ENCODE data around the gene IGSF23.

The IGSF23 gene, protein sequence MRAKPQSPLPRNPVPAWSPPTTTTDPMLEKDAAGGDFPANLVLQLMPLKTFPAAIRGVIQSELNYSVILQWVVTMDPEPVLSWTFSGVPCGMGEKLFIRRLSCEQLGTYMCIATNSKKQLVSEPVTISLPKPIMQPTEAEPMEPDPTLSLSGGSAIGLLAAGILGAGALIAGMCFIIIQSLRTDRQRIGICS

DNA sequence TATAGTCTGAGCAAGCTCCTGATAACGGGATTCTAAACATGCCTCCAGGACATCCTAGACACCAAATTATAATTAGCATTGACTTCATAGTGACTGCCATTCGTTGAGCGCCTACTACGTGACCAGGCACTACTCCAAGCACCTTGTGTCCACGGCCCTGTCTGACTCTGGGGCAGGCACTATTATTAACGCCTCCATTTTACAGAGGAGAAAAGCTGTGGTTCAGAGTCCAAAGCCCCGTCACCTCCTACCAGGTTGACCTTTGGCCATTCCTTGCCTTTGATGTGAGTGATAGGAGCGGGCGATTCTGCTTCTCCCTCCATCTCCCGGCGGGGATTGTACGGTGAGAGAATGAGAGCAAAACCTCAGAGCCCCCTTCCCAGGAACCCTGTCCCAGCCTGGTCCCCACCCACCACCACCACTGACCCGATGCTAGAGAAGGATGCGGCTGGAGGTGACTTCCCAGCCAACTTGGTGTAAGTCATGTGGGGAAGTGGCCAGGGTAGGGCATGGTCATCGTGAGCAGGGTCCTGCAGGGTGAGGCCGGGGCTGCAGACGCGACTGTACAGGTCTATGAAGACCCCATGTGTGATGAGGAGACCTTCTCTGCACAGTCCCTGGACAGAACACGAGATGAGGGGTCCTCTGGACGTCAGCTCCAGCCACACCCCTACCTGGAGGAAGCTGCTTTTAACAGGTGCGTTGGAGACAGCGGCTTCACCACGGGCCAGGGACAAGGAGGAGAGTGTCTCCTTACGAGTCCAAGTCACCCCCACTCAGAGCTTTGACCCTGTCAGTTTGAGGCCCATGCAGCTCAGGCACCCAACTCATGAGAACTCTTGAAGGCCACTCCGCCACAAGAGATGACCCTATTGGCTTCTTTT lies at the start of gene IGSF23:
Gene IGSF23, plus strand, starts transcription at position 269 of the 884 bp plus-strand sequence. Its CDS starts 83 bp downstream, at position 352.
- no peak for DNase-seq (ENCODE audit: low read depth)

DNA sequence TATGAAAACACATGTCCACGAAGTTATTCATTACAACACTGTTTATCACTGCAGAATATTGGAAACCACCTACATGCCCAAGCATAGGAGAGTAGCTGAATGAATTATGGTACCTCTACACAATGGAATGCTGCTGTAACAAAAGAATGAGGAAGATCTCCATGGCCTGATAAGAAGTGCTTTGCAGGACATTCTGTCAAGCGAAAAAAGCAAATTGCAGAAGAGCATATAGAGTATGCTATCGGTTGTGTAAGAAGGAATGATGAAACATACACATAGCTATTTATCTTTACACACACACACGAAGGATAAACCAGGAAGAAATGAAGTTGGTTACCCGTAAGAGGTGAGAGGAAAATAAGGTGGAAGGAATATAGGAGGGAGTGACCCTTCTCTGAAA lies 46.4 kb upstream of the IGSF23 start:
- DNase-seq (ENCODE audit: low read depth): no peak

DNA sequence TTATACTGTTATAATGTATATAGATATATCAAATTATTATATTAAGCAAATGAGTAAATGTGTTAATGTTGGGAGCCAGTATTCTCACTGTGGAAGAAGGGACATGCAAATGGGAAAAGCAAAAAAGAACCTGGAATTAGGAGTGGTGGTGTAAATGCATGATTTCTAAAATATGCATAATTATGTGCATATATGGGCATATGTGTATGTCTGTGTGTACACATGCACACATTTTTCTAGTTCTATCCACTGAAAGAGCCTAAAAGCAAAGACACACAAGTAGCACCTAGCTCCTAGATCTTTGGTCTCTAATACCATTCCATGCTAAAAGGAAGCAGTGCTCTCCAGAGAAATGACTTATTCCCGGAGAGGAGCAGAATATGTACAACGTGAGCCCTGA lies 45.6 kb upstream of the IGSF23 start:
- DNase-seq (ENCODE audit: low read depth): no peak

DNA sequence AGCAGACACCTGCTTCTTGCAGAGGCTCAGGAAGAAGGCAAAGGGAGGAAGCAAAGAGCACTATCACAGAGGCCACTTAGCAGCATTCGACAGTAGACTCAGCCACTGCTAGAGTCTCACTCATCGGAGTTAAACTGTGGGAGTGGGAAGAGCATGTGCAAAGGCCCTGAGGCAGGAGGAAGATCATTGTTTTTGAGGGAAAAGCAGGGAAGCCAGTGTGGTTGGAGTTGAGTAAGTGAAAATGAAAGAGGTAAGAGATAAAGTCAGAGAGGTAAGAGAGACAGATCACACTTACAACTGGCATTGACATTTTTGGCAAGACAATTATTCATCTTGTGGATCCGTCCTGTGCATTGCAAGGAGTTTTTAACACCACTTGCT lies 42.8 kb upstream of the IGSF23 start:
- no peak for DNase-seq (ENCODE audit: low read depth)

DNA sequence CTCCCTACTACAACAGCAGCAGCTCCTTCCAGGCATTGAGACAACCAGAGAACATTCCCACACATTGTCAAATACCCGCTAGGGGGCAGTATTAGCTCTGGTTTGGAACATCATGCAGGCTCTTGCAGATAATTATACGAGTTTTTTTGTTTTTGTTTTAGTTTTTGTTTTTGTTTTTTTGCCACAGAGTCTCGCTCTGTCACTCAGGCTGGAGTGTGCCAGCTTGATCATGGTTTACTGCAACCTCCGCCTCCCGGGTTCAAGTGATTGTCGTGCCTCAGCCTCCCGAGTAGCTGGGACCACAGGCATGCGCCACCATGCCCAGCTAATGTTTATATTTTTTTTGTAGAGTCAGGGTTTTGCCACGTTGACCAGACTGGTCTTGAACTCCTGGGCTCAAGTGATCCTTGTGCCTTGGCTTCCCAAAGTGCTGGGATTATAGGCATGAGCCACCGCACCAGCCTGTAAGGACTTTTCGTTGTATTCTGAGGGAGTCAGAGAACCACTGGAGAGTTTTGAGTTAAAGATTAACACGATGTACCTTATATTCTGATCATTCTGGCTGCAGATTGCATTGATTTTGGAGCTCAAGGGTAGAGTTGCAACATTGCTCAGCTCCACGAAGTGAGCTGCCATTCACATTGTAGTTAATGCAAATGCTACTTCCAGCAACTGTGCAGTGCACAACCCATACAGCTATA lies 42.2 kb upstream of the IGSF23 start:
- DNase-seq (ENCODE audit: low read depth): peak; percentile 22

DNA sequence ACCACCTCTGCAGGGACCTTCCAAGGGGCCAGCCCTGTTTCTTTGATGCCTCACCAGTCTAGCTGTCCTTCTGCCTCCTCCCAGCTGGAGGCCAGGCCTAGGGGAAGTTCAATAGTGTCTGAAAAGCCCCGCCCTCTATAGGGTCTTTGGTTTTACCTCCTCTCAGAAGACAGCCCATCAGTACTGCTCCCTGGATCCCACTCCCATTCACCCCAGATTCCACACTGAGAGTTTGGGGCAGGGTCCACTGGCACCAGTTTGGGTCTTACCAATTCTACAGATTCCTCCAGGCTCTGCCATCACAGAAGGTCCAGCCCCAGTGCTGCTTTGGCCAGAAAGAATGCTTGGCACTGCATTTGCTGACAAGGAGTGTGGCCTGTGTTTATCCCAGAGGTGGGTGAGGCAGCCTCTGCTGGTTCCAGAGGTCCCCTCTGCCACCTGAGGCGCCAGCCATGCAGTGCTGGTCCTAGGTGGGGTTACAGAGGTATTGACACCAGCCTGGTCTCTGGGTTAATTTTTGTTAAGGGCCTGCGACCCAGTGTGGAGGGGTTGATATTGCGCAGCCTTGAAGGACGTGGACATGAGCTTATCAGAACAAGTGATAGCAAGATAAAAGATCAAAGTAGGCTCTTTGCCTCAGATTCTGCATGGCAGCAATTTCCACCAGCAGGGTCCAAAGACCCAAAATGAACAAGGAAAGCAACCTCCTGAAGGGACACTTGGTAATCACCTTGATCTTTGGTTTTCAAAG lies 41.4 kb upstream of the IGSF23 start:
- DNase-seq (ENCODE audit: low read depth): no peak

DNA sequence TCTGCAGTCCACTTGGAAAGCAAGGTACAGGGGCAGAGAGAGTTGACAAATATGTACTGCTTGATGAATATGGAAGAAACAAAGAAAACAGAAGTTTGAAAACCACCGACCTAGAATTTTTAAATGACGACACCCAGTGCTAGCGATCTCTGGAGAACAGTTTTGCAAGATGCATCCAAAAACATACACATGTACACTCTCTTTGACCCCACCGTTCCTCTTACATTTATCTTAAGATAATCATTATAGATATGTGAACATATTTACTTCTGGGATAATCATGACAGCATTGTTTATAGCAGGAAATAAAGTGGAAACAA lies 40.8 kb upstream of the IGSF23 start:
- no peak for DNase-seq (ENCODE audit: low read depth)

DNA sequence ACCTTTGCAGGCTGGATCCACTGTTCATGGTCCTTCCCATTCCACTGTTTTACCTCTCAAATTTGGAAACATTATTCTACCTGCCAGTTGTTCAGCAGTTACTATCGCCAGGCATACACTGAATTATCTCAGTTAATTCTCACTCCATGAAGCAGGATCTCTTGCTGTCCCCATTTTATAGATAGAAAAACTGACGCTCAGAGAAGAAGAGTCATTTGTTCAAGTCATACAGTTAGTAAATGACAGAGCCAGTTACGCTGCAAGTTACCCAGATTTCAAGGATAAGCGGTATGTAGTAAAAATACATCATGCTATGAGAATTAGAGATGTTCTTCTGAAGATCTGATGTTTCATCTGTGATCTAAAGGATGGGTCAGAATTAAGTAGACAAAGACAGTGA lies 40.2 kb upstream of the IGSF23 start:
- DNase-seq (ENCODE audit: low read depth): no peak

DNA sequence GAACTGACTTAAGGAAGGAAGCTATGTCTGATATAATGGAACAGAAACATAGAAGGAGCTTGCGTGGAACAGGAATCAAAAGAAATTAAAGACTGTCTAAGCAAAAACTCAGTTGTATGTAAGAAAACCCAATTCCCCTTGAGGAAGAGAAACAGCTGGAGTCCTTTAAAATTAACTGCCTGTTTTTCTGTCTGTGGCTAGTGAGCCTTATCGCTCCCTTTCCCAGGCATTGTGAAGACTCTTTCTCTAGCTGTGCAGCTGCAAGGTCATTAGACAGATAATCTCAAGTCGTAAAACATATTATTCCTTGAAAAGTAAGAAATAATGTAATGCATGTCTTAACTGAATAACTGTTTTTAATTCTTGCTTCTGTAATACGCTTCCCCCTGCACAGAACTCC lies 39.7 kb upstream of the IGSF23 start:
- no peak for DNase-seq (ENCODE audit: low read depth)

DNA sequence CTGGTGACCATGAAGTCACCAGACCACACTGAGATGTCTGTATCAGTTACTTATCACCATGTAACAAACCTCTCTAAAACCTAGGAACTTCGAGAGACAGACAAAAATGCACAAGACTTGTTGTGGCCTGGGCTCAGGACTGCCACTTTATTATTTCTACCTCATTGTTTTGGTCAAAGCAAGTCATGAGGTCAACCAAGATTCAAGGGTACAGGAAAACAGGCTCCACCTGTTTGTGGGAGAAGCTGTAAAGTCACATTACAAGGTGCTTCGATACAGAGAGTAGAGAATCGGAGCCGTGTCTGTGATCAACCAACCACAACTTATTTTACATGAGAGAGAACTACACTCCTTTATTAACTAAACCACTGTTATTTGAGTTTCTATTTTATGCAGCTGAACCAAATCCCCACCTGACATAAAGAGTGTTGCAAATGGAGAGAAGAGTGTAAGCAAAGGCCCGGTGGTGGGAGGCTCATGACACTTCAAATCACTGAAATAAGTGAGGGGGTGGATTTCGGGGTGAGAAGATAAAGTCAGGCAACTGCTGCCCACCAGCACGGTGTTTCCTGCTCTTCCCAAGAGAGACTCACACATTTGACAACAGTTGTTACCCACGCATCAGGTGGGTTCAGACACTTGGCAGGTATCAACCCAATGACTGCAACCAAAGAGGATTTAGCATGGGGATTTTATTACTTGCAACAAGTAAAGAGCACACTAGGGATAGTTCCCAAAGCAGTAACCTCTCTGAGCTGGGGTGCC lies 39.0 kb upstream of the IGSF23 start:
- DNase-seq (ENCODE audit: low read depth): no peak

DNA sequence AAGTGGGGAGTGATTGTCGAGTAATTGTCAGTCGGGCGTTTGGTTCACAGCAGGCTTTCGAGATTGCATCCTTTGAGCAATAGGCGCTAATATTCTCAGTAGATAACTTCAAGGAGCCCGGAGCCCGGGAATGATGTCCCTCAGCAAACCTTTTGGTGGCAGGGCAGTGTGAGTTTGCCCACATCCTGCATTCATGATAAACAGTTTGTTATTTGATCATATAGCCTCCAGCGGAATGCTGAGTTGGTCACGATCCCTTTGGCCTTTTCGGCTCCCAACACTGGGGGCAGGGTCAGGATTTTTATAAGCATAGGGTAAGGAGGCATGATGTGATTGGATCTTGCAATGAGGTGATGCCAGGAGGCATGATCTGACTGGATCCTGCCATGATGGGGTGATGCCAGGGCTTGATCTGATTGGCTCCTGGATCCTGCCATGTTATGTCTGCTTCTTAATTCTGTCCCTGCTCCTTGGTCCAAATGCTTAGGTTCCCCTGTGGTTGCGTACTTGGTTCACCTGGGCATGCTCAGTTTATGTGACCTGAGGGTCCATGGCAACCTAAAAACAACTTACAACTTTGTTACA lies 38.2 kb upstream of the IGSF23 start:
- DNase-seq (ENCODE audit: low read depth): no peak

DNA sequence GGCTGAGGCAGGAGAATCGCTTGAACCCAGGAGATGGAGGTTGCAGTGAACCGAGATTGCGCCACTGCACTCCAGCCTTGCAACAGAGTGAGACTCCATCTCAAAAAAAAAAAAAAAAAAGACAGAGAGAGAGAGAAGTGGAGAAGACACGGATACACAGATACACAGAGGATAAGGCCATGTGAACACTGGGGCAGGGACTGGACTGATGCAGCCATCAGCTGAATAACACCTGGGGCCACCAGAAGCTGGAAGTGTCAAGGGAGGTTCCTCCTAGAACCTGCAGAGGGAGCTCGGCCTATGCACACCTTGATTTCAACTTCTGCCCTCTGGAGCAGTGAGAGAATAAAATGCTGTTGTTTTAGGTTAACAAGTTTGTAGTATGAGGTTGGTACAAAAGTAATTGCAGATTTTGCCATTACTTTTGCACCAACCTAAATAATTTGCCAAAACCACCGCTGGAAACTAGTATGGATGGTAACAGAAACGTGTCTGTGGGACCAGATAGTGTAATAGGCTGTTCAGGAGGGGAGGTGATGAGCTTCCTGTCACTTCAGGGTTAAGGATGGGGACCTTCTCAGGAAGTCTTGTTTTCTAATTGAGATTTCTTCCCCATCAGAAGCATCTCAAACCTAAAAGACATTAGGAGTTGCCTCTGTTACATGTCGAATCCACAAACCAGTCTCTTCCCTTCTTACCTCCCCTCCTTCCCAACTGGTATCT lies 36.4 kb upstream of the IGSF23 start:
- DNase-seq (ENCODE audit: low read depth): no peak

DNA sequence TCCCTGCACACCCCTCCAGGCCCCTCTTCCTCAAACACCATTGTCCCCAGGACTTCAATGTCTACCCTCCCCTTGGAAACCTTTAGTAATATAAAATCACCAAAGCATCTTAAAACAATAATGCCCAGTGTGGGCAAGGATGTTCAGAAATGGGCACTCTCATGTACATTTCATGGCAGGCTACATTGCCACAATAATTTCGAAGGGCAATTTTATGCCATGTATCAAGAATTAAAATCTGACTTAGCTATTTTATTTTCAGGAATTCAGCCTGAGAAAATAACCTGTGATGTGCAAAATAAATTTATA lies 35.8 kb upstream of the IGSF23 start:
- no peak for DNase-seq (ENCODE audit: low read depth)

DNA sequence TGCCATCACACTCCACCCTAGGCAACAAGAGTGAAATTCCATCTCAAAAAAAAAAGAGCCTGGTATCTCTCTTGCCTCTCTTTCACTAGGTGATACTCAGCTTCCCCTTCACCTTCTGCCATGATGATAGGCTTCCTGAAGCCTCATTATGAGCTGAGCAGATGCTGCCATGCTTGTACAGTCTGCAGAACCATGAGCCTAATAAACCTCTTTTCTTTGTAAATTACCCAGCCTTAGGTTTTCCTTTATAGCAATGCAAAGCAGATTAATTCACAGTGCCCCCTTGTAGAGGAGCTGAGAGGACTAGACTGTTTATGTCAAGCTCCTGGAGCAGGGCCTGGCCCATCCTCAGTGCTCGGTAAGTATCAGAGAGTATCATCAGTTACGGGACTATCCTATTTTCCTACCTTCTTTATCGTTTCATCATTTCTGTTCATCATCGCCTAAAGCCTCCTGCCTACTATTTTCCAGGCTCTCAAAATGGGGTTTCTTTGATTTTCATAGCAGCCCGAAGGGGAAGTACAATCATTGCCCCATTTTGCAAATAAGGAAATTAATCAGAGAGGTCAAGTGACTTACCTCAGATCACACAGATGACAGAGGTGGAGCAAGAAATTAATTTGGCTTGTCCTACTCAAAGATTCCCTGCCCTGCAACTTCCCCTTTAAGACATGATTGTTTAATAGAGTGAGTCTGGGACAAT lies 33.5 kb upstream of the IGSF23 start:
- DNase-seq (ENCODE audit: low read depth): no peak

DNA sequence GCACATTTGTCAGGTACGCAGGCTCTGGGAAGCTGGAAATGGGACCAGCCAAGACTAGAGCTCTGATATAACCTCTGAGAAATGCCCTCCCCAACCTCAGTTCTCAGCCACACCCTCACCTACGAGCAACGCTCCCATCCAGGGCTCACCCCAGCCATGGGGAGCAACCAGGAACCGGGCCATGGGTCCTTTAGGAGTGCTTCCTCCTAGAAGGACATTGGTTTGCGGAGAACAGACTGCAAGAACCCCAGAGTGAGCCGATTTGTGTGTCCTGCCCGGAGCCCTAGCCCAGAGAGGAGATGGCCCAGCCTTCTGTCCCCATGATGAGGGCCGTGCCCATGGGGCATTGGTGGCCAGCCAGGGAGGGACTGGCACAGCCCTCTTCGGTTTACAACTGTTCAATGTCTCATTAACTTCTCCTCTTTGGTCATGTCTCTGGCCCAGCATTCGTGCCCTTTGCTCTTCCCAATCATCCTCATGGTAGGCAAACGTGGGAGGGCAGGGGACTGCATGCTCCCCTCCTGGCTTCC lies 32.9 kb upstream of the IGSF23 start:
- no peak for DNase-seq (ENCODE audit: low read depth)

DNA sequence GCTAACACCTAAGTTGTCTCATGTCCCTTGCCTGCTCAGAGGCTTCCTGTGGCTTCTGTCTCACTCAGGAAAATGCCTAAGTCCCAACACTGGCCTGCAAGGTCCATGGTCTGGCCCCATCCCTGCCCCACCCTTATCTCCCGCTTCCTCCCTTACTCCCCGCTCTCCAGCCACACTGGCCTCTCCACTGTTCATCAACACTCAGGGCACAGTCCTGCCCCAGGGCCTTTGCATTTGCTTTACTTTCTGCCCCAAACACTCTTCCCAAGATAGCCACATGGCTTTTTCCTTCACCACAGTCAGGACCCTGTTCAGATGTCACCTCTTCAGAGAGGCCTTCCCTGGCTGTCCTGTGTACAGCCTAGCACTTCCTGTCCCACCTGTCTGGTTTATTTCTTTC lies 32.1 kb upstream of the IGSF23 start:
- DNase-seq (ENCODE audit: low read depth): no peak

DNA sequence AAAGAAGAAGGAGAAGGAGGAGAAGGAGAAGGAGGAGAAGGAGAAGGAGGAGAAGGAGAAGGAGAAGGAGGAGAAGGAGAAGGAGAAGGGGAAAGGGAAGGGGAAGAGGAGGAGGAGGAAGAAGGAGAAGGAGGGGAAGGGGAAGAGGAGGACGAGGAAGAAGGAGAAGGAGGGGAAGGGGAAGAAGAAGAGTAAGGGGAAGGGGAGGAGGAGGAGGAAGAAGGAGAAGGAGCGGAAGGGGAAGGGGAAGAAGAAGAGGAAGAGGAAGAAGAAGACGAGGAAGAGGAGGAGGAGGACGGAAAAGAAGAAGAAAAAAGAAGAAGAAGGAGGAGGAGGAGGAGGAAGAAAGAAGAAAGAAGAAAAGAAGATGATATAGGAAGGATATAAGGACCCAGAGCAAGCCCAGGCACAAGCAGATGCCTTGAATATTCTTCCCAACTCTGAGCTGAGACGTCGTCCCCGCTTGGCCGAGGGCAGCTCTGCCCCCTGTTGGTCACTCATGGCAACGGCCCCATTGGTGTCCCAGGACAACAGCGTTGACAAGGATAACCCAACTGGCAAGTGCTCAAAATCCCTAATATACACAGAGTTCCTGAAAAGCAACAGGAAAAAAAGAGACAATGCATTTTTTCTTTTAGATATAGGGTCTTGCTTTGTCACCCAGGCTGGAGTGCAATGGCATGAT lies 30.6 kb upstream of the IGSF23 start:
- DNase-seq (ENCODE audit: low read depth): no peak

DNA sequence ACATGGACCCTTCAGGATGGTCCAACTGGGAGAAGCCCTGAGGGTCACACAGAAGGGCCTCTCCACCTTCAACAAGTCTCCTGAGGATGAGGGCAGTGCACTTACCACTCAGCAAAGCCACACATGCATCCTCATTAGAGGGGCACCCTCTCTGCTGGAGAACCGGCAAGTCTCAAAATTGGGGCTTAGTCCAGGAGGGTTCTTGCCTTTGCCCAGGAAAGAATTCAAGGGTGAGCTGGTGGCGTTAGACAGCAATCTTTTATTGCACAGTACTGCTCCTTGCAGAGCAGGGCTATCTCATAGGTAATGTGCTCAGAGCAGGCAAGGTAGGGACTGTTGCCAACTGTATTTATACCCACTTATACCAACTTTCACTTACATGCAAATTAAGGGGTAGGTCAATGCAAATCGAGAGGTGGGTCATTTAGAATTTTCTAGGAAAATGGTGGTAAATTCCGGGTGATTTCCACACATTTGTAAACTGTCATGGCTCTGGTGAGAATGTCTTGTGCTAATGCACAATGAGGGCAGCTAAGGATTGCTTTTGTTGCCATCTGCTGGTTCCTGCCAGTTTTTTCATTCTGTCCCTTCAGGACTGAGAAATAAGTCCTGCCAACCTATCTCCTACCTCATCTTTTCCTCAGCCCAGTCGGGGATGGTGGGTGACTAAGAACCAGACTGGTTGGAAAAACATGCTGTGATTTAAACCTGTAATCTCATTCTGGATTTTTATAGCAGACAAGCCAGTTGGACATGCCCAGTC lies 27.8 kb upstream of the IGSF23 start:
- DNase-seq (ENCODE audit: low read depth): no peak

Data from activated gamma-delta T cell treated with anti-CD3 and anti-CD28 coated beads, Interleukin-2, amount 50 U/mL, for 16 hours (primary cell).